Activated T-cell treated with anti-CD3 and anti-CD28 coated beads, Interleukin-2, amount 50 U/mL, for 4 hours (primary cell): ENCODE results near the gene SIK3. TPM values are rescaled to one million over a fixed set of nuclear protein-coding genes. Genes with fewer than 3 reads are reported as not detected.

Source experiments
- ATAC-seq, 2 donors: fragments of 200-7000 bp; cut with Tn5 transposase; one replicate each; pipeline ENCODE4 v1.10.0; 2021
- DNase-seq: peaks from one replicate; pipeline ENCODE4 v3.0.0-alpha.2; 2020
- H3K27me3 Mint-ChIP-seq: one replicate; pipeline ENCODE4 v1.8.0; 2021; ENCODE audit warnings: low read depth, mixed read lengths
- H3K36me3 Mint-ChIP-seq: one replicate; pipeline ENCODE4 v1.8.0; 2022; ENCODE audit warnings: mixed read lengths; ENCODE audit not compliant: insufficient read depth
- H3K4me1 Mint-ChIP-seq: one replicate; pipeline ENCODE4 v1.8.0; 2021; ENCODE audit warnings: low read depth, mixed read lengths
- H3K4me3 Mint-ChIP-seq: one replicate; pipeline ENCODE4 v1.8.0; 2021; ENCODE audit warnings: mild to moderate bottlenecking, moderate library complexity, mixed read lengths
- H3K9me3 Mint-ChIP-seq: one replicate; pipeline ENCODE4 v1.8.0; 2021; ENCODE audit warnings: mixed read lengths
- total RNA-seq, 3 donors: library from RNA; stranded (reverse); gene quantifications; one replicate each; pipeline ENCODE4 v1.2.1, GENCODE V29; 2021

Gene SIK3
- total RNA-seq, 3 donors from 2014 or later: 28.7 to 48.8 (median 36.5) TPM

DNA sequence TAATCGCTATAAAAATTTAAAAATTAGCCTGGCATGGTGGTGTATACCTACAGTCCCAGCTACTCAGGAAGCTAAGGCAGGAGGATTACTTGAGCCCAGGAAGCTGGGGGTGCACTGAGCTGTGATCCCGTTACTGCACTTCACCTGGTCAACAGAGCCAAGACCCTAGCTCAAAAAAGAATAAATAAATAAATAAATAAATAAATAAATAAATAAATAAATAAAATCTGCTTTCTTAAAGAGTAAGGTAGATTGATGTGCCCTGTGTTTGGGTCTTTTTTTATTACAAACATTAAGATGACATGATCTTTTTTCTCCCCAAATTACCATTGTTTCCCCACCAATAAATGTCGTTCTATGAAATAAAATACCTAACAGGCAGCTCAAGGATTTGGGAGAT, 146.5 kb downstream of the SIK3 start:
- ATAC-seq (no peak), DNase-seq (no peak)
- Mint-ChIP-seq H3K4me3 (no peak overlapping the region), H3K4me1 (peaks cover 47% of the 10 kb centered on the region), H3K36me3 (peaks cover 33% of the 10 kb centered on the region), H3K9me3 (no peaks in the 10 kb centered on the region), H3K27me3 (no peaks in the 10 kb centered on the region)

DNA sequence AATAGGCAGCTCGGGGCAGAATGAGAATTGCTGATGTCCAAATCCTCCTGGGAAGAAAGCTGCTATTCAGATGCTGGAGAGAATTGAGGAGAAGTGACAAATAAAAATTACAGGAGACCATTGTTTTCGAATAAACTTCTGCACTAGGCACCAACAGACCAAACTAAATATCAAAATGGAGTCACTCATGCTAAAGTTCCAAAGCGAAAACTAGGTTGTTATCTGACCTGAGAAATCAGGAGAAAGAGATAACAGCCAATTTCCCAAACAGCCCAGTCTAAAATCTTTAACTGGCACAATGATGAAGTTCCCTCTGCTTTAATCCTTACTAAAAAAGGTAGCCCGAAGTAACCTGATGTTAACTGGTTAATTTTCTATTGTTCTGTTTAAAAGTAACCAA, 148.0 kb downstream of the SIK3 start:
- Mint-ChIP-seq H3K4me1 (peaks cover 43% of the 10 kb centered on the region), H3K27me3 (no peaks in the 10 kb centered on the region), H3K9me3 (no peaks in the 10 kb centered on the region), H3K4me3 (no peak overlapping the region), H3K36me3 (peaks cover 39% of the 10 kb centered on the region)
- ATAC-seq (no peak), DNase-seq (no peak)

DNA sequence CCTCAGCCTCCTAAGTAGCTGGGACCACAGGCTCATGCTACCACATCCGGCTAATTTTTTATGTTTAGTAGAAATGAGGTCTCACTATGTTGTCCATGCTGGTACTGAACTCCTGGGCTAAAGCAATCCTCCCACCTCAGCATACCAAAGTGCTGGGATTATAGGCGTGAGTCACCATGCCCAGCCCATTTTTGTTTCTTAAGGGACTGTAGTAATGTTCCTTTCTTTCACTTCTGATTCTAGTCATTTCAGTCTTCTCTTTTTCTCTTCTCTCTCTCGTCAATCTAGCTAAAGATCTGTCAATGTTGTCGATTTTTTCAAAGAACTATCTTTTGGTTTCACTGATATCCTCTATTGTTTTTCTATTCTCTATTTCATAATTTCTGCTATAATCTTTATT, 149.8 kb downstream of the SIK3 start:
- H3K36me3 Mint-ChIP-seq: peaks cover 45% of the 10 kb centered on the region
- DNase-seq (no peak), ATAC-seq (peak; percentile 77 to 93)
- H3K9me3 Mint-ChIP-seq: no peaks in the 10 kb centered on the region
- peaks cover 31% of the 10 kb centered on the region for H3K4me1 Mint-ChIP-seq
- H3K27me3 Mint-ChIP-seq: no peaks in the 10 kb centered on the region
- H3K4me3 Mint-ChIP-seq: no peak overlapping the region

DNA sequence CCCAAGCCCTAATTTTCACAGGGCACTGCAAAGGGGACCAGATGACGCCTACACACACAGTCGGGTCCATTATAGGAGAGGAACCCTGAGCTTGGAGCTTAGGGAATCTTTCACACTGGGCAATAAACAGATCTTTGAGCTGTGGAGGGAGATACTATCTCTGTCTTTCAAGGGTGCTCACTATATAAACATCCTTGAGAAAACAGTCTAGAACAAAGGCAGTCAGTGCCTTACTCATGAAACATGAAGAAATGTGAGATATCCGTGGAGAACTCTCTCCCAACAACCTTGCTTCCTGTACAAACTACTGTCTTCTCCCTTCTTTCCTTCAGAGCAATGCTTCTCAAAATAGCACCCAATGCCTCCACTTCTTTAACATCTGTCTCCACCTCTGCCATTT, 151.8 kb downstream of the SIK3 start:
- ATAC-seq (no peak), DNase-seq (no peak)
- Mint-ChIP-seq H3K9me3 (no peaks in the 10 kb centered on the region), H3K4me3 (no peak overlapping the region), H3K27me3 (no peaks in the 10 kb centered on the region), H3K4me1 (peaks cover 23% of the 10 kb centered on the region), H3K36me3 (peaks cover 49% of the 10 kb centered on the region)

DNA sequence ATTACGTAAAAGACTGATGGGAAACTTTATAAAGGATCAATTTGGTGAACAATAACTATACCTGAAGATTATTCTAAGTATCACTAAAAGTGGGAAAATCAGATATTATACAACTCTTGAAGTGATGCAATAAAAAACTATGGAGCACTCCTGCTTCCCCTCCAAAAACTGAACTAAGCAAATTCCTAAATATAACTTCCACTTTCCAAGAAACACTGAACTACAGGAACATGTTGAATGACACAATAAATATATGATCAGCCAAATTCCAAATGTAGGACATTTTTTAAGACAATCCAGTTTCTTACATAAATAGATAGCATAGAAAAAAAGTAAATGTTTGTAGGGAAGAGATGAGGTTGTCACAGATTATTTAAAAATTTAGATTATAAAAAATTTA, 158.7 kb downstream of the SIK3 start:
- Mint-ChIP-seq H3K9me3 (no peaks in the 10 kb centered on the region), H3K4me1 (peaks cover 7% of the 10 kb centered on the region), H3K27me3 (no peaks in the 10 kb centered on the region), H3K36me3 (peaks cover 29% of the 10 kb centered on the region), H3K4me3 (no peak overlapping the region)
- ATAC-seq (no peak), DNase-seq (no peak)

DNA sequence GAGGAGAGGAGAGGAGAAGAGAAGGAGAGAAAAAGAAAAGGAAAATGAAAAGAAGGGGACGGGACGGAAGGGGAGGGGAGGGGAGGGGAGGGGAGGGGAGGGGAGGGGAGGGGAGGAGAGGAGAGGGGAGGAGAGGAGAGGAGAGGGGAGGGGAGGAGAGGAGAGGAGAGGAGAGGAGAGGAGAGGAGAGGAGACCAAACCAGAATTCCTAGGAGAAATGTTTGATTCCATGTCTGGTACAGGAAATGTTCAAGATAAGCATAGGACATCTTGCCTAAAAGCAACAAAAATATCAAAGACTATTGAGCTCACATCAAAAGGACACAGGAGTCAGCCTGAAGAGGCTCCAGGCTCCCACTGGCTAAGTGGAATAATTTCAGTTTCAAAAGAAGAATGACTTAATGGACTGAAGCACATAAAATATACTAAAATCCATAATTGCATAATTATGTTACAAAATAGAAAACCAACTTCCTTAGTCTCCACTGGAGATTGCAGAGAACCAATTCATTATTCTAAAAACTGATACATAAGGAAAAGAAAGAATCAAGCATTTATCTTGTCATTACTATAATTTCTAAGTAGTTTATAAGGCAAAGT, 159.7 kb downstream of the SIK3 start:
- Mint-ChIP-seq H3K4me1 (peaks cover 15% of the 10 kb centered on the region), H3K27me3 (no peaks in the 10 kb centered on the region), H3K36me3 (peaks cover 26% of the 10 kb centered on the region), H3K9me3 (peaks cover 6% of the 10 kb centered on the region), H3K4me3 (no peak overlapping the region)
- DNase-seq: no peak
- ATAC-seq: no peak

DNA sequence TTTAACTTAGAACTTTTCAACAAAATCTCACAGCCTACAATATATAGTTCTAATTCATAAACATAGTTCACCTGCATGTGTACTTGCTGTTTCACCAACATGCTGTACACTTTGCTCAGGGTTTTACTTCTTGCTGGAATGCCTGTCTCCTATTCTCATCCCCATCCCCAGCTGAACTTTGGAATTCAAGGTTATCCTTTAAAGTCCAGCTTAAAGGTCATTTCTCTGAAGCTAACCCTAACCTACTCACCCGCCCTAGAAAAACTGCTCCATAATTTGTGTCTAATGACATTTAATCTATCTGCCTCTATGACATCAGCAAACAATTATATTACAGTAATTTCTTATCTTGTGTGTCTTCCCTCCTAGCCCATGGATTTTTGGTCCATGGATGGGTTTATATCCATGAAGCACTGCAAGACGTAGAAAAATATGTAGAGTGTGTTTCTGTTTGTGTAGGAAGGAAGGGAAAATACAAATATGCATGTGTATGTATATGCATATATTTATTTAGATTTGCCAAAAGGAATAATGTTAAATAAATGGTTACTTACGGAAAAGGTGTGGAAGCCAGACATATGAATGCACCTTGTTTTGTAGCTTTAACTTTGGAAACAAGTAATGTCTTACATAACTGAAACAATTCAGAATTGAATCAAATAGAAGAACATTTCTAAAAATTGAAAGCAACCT, 161.3 kb downstream of the SIK3 start:
- no peaks in the 10 kb centered on the region for H3K27me3 Mint-ChIP-seq
- ATAC-seq: no peak

DNA sequence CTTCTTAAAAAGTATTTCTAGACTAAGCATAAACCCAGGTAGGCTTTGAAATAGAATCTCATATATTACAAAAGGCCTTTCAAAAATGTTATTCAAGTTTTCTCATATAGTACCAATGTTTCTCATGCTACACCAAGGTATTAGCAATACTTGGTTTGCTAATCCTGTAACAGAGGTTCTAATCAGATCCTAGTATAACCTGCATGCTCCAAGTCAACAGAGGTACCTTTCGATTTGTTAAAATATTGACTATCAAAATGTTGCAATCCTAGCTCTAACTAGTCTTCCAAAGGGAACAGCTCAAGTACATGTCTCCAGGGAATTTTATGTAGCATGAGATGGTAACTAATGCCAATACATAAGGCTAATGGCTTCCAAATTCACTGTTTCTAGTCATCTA, 162.7 kb downstream of the SIK3 start:
- H3K4me3 Mint-ChIP-seq: no peak overlapping the region
- H3K9me3 Mint-ChIP-seq: peaks cover 6% of the 10 kb centered on the region
- DNase-seq: no peak
- H3K27me3 Mint-ChIP-seq: no peaks in the 10 kb centered on the region
- peaks cover 41% of the 10 kb centered on the region for H3K4me1 Mint-ChIP-seq
- H3K36me3 Mint-ChIP-seq: peaks cover 21% of the 10 kb centered on the region
- ATAC-seq: no peak

More for the DNA sequence above, 161.3 kb downstream of the SIK3 start:
- Mint-ChIP-seq H3K9me3 (peaks cover 6% of the 10 kb centered on the region), H3K36me3 (peaks cover 21% of the 10 kb centered on the region), H3K4me1 (peaks cover 28% of the 10 kb centered on the region), H3K4me3 (no peak overlapping the region)
- no peak for DNase-seq

DNA sequence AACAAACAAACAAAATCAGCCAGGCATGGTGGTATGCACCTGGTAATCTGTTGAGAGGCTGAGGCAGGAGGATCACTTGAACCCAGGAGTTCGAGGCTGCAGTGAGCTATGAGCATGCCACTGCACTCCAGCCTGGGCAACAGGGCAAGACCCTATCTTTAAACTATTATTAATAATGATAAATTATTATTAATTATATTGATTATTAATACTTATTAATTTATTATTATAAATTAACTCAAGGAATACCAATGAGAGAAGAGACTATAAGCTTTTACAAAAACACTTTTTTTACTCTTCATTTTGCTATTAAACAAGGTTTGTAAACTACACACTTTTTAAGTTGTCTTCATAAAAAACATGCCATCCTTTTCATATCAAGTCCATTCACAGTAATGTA, 163.1 kb downstream of the SIK3 start:
- Mint-ChIP-seq H3K27me3 (no peaks in the 10 kb centered on the region), H3K4me1 (peaks cover 44% of the 10 kb centered on the region), H3K4me3 (no peak overlapping the region), H3K9me3 (peaks cover 6% of the 10 kb centered on the region), H3K36me3 (peaks cover 21% of the 10 kb centered on the region)
- DNase-seq (no peak), ATAC-seq (no peak)

DNA sequence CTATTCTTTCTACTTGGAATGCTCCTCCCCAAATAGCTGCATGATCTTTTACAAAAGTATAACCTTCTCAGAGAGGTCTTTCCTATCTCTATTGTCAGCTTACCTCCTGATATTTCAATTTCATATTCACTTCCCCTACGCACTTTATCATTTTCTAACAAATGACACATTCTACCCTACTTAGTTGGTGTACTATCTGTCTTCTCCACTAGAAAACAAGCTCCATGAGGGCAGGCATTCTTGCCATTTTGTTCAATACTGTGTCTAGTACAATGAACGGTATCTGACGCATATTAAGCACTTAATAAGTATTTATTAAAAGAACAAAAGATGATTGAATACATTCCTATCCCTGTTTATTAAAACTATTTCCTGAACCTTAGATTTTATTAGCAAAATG, 164.3 kb downstream of the SIK3 start:
- Mint-ChIP-seq H3K4me3 (no peak overlapping the region), H3K36me3 (peaks cover 18% of the 10 kb centered on the region), H3K9me3 (peaks cover 6% of the 10 kb centered on the region), H3K4me1 (peaks cover 56% of the 10 kb centered on the region), H3K27me3 (no peaks in the 10 kb centered on the region)
- DNase-seq (no peak), ATAC-seq (no peak)

DNA sequence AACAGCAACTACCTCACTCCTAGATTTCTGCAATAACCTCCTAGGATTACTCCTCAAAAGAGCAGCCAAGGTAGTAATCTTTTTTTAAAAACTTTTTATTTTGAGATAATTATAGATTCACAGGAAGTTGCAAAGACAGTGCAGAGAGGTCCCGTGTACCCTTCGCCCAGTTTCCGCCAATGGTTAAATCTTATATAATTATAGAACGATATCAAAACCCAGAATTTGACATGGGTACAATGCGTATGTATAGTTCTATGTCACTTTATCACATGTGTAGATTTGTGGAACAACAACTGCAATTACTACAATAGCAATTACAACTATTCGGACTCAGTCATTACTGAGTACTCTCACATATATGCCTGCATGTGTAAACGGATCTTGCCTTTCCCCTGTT, 166.0 kb downstream of the SIK3 start:
- Mint-ChIP-seq H3K36me3 (peaks cover 19% of the 10 kb centered on the region), H3K4me3 (peak overlapping the region; percentile 52), H3K4me1 (peaks cover 71% of the 10 kb centered on the region), H3K27me3 (no peaks in the 10 kb centered on the region), H3K9me3 (peaks cover 6% of the 10 kb centered on the region)
- no peak for ATAC-seq
- DNase-seq: no peak

DNA sequence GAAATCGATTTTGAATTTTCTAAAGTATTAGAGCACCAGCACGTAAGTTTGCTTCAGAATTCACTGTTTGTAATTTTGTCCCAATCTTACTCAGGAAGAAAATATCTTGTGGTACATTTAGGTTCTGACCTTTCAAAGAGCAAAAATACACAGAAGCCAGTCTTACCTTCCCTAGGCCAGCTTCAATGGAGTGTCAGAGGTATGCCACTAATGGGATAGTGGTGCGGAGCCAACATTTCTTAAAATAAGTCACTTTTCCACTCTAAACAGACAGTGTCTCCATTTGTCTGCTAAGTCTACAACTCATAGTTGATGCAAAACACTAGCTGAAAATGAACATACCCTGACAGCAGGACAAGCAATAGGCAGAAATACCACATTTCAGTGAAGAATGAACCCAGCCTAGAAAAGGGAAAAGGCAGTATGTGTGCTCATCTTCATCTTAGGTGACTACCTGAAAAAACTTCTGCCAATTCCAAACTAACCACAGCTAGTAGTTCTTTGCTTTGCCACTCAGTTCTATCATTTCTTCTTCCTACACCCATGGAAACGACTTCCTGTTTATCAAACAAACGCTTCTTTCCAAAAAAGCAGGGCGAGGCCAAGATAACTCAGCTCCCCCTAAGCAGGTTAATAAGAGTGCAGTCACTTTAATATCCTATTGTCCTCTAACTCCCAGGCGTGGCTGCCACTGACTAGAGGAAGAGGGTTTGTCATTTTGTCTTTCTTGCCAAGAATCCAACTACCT, 166.8 kb downstream of the SIK3 start:
- peaks cover 77% of the 10 kb centered on the region for H3K4me1 Mint-ChIP-seq

DNA sequence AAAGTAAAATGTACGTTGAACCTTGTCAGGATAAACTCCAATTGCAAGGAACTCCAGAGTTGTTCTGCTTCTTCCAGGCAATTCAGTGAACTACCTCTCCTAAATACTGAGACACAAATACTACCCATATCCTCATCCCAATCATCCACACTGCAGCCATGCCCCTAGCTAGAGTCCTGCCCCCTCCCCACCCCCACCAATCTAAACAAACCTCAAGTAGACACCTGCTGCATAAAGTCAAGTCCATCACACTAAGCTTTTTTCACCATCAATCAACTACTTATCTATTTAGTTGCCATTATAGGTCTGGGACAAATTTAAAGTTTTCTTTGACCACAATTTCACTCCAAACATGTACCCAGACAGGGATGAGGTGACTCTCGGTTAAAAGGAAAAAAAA, 167.6 kb downstream of the SIK3 start:
- no peaks in the 10 kb centered on the region for H3K27me3 Mint-ChIP-seq

More for the DNA sequence above, 166.8 kb downstream of the SIK3 start:
- peaks cover 6% of the 10 kb centered on the region for H3K9me3 Mint-ChIP-seq
- peaks cover 14% of the 10 kb centered on the region for H3K36me3 Mint-ChIP-seq
- peak overlapping the region; percentile 77 for H3K4me3 Mint-ChIP-seq
- no peaks in the 10 kb centered on the region for H3K27me3 Mint-ChIP-seq
- ATAC-seq (peak; percentile 51 to 66), DNase-seq (no peak)

DNA sequence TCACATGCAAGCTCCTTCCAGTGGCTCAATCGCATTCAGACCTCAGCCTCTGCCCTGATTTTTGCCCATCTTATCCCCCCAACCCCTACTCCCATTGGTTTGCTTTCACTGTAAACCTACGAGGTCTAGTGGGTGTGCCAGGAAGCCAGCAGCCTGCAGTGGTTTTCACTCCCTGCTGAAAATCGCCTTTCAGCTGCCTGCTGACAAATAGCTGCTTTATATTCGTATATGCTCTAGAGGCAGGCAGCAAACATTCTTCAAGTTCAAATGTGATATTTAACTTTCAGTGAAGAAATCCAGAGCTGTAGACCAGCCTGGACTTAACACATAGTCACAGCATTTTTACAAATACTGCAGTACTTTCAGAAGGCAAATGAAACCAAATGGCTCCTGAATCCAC, 168.1 kb downstream of the SIK3 start:
- peaks cover 6% of the 10 kb centered on the region for H3K9me3 Mint-ChIP-seq
- ATAC-seq: peak; percentile 21 to 25
- peak overlapping the region; percentile 77 for H3K4me3 Mint-ChIP-seq
- H3K36me3 Mint-ChIP-seq: peaks cover 15% of the 10 kb centered on the region
- no peaks in the 10 kb centered on the region for H3K27me3 Mint-ChIP-seq
- no peak for DNase-seq
- peaks cover 88% of the 10 kb centered on the region for H3K4me1 Mint-ChIP-seq

More for the DNA sequence above, 167.6 kb downstream of the SIK3 start:
- Mint-ChIP-seq H3K4me1 (peaks cover 85% of the 10 kb centered on the region), H3K4me3 (peak overlapping the region; percentile 77), H3K36me3 (peaks cover 16% of the 10 kb centered on the region), H3K9me3 (peaks cover 6% of the 10 kb centered on the region)
- no peak for ATAC-seq
- no peak for DNase-seq
